Upper lobe of right lung (tissue), 1 donor: ENCODE results near the gene GPR141. TPM values are rescaled to one million over a fixed set of nuclear protein-coding genes. Genes with fewer than 3 reads are reported as not detected.

ENCODE experiments used
- ATAC-seq: fragments of 200-7000 bp; cut with Tn5 transposase; one replicate; pipeline ENCODE4 v1.9.1; 2020; ENCODE audit warnings: mild to moderate bottlenecking, moderate library complexity
- DNase-seq: peaks from one replicate; pipeline ENCODE4 v3.0.0-alpha.2; 2020
- H3K27ac ChIP-seq: fragments of 200-600 bp; one replicate; pipeline ENCODE4 v1.8.0; 2022
- H3K27me3 ChIP-seq: fragments of 200-600 bp; one replicate; pipeline ENCODE4 v1.8.0; 2022; ENCODE audit warnings: mild to moderate bottlenecking
- H3K36me3 ChIP-seq: fragments of 200-600 bp; one replicate; pipeline ENCODE4 v1.8.0; 2022
- H3K4me1 ChIP-seq: fragments of 200-600 bp; one replicate; pipeline ENCODE4 v1.8.0; 2022
- H3K4me3 ChIP-seq: fragments of 200-600 bp; one replicate; pipeline ENCODE4 v1.8.0; 2022; ENCODE audit warnings: mild to moderate bottlenecking
- H3K9me3 ChIP-seq: fragments of 200-600 bp; one replicate; pipeline ENCODE4 v1.8.0; 2022
- intact Hi-C: fragments of 100-400 bp; cut with DNase I; formaldehyde crosslinking; loops from one replicate; pipeline ENCODE4 v1.11.0; 2022
- total RNA-seq: library from RNA; stranded (reverse); fragmentation: NEBNext Ultra II Directional; extraction: Animal tissue kit (Norgen Biotek cat#: 25700); gene quantifications from one replicate; pipeline ENCODE4 v1.2.1, GENCODE V29; 2021
- TF ChIP-seq, protein P1 (sequence below): fragments of 200-600 bp; IDR thresholded peaks from one replicate; pipeline ENCODE4 v1.8.0; 2022; ENCODE audit warnings: antibody characterized with exemption
- donor health status: DM: no; HTN: yes; CAD: no; lungs with severe emphysema.

Gene GPR141
- total RNA-seq, 1 donor from 2014 or later = 4.0 TPM

DNA sequence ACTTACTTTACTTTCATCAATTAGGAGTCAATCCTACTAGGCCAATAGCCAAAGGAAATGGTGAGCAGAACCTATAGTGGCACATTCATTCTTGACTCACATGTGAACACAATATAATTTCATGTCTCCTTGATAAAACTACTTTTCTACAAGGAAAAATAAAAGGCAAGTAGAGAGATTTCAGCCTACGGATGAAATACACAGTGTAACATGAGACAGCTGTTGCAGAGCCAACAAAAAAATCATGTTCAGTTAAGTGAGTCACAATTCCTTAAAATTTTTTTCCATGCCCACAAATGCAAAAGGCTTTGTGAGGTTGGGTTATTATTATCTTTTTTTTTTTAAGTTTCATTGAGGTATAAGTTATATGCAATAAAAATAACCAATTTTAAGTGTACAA is 54.8 kb downstream of the GPR141 start:
- Histone ChIP-seq H3K27me3 (no peaks in the 10 kb centered on the region), H3K4me3 (no peak overlapping the region), H3K36me3 (no peaks in the 10 kb centered on the region), H3K4me1 (no peaks in the 10 kb centered on the region), H3K27ac (no peak overlapping the region), H3K9me3 (no peaks in the 10 kb centered on the region)
- intact Hi-C loops = no loop called here
- ATAC-seq = no peak
- no peak for DNase-seq
- TF ChIP-seq, protein P1, sequence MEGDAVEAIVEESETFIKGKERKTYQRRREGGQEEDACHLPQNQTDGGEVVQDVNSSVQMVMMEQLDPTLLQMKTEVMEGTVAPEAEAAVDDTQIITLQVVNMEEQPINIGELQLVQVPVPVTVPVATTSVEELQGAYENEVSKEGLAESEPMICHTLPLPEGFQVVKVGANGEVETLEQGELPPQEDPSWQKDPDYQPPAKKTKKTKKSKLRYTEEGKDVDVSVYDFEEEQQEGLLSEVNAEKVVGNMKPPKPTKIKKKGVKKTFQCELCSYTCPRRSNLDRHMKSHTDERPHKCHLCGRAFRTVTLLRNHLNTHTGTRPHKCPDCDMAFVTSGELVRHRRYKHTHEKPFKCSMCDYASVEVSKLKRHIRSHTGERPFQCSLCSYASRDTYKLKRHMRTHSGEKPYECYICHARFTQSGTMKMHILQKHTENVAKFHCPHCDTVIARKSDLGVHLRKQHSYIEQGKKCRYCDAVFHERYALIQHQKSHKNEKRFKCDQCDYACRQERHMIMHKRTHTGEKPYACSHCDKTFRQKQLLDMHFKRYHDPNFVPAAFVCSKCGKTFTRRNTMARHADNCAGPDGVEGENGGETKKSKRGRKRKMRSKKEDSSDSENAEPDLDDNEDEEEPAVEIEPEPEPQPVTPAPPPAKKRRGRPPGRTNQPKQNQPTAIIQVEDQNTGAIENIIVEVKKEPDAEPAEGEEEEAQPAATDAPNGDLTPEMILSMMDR = no peak

DNA sequence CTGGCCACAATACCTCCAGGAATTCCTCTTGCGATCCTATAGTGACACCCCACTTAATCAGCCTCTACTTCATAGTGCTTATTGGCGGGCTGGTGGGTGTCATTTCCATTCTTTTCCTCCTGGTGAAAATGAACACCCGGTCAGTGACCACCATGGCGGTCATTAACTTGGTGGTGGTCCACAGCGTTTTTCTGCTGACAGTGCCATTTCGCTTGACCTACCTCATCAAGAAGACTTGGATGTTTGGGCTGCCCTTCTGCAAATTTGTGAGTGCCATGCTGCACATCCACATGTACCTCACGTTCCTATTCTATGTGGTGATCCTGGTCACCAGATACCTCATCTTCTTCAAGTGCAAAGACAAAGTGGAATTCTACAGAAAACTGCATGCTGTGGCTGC is 56.8 kb downstream of the GPR141 start:
- H3K9me3 ChIP-seq = no peaks in the 10 kb centered on the region
- no peak overlapping the region for H3K4me3 ChIP-seq
- no peaks in the 10 kb centered on the region for H3K4me1 ChIP-seq
- no peaks in the 10 kb centered on the region for H3K27me3 ChIP-seq
- H3K36me3 ChIP-seq = no peaks in the 10 kb centered on the region
- DNase-seq (no peak), ATAC-seq (no peak)
- TF ChIP-seq, protein P1 = no peak
- H3K27ac ChIP-seq = no peak overlapping the region
- intact Hi-C loops = no loop called here

DNA sequence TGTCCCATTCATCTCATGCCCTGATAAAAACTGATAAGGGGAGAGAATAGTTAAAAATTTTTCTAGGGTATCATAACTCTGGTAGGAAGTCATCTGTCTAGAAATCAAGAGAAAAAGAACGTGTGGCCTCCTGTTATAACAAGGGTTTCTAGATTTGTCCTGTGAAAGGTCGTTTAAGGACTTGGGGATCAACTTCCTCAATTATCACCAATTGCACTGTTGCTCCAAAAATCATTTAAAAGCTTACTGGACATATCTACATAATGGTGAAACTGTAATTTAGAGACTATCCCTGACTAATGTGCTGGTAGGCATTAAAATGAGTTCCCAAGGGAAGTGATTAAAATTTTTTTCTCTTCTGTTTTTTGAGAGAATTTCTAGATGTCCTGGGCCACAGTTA is 58.2 kb downstream of the GPR141 start:
- intact Hi-C loops = no loop called here
- H3K9me3 ChIP-seq = no peaks in the 10 kb centered on the region
- no peaks in the 10 kb centered on the region for H3K4me1 ChIP-seq
- no peak overlapping the region for H3K27ac ChIP-seq
- no peaks in the 10 kb centered on the region for H3K36me3 ChIP-seq
- ATAC-seq (no peak), DNase-seq (no peak)
- H3K27me3 ChIP-seq = no peaks in the 10 kb centered on the region
- TF ChIP-seq, protein P1 = no peak
- H3K4me3 ChIP-seq = no peak overlapping the region

DNA sequence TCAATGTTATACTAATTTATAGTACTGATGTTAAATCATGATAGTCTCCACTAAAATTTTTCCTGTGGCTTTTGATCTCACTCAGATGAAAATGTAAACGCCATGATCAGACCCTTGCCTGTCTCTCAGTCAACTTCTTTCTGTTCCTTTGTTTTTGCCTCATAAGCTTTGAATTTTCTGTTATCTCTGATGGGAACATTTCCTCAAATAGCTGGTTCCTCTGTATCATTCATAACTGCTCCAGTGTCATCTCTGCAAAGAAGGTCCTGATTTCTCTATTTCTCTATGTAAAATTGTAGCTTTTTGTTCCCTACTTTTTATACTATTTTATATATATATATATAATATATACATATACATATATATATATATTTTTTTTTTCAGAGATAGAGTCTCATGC is 67.5 kb downstream of the GPR141 start:
- H3K4me1 ChIP-seq = no peaks in the 10 kb centered on the region
- H3K4me3 ChIP-seq = no peak overlapping the region
- no peaks in the 10 kb centered on the region for H3K36me3 ChIP-seq
- TF ChIP-seq, protein P1 = no peak
- ATAC-seq (no peak), DNase-seq (no peak)
- H3K9me3 ChIP-seq = no peaks in the 10 kb centered on the region
- H3K27me3 ChIP-seq = no peaks in the 10 kb centered on the region
- intact Hi-C loops = no loop called here
- no peak overlapping the region for H3K27ac ChIP-seq

DNA sequence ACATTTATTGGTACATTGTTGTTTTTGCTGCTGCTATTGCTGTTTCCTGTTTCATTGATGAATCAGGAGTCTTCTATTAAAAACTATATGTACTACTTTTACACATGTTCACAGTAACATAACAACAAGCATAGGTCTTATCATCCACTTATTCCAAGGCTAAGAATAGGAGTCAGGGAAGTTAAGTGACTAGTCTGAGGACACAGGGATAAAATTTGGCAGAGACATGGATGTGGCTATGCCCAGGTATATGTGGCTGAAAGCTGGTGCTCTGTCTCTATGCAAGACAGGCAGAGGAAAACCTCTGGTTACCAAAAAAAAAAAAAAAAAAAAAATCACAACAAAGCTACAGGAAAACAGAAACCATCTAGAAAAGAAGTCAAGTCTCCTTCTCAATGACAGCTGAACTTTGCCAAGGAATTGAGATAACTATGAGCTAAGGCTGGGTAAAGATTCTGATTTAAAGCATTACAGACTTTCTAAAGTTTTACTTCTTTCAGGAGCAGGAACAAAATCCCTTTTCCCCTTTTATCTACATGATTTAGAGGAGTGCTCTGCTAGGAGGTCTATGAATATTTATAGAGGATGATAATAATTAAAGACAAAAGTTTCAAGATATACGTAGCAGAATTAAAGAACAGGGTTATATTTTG is 70.0 kb downstream of the GPR141 start:
- intact Hi-C loops = no loop called here
- Histone ChIP-seq H3K9me3 (no peaks in the 10 kb centered on the region), H3K27me3 (no peaks in the 10 kb centered on the region), H3K4me1 (no peaks in the 10 kb centered on the region), H3K4me3 (no peak overlapping the region), H3K27ac (no peak overlapping the region), H3K36me3 (no peaks in the 10 kb centered on the region)
- no peak for DNase-seq
- TF ChIP-seq, protein P1 = no peak
- ATAC-seq = no peak
